GM12878 (cell line): ENCODE measurements around the gene TMEM114. TPM values are rescaled to one million over a fixed set of nuclear protein-coding genes. Genes with fewer than 3 reads are reported as not detected.

Experiments
- ATAC-seq: fragments of 200-7000 bp; cut with Tn5 transposase; 3 replicates; pipeline ENCODE4 v1.9.1; 2020; ENCODE audit warnings: mild to moderate bottlenecking, moderate library complexity
- BruUV-seq: library from RNA; stranded (reverse); fragments of 400-500 nt; replicated peaks from 2 replicates; lab custom pipeline; 2021; lab: Mats Ljungman, UMichigan
- CTCF ChIA-PET: fragments of 300-600 bp; sonication (Branson Sonifier 250); formaldehyde crosslinking; extraction: SDS; loops from one replicate; lab custom pipeline; 2021; ENCODE audit warnings: inconsistent platforms; lab: Yijun Ruan, JAX
- POLR2A ChIA-PET: fragments of 350-600 bp; formaldehyde crosslinking; extraction: SDS; loops from one replicate; lab custom pipeline; 2021; ENCODE audit warnings: inconsistent platforms; lab: Charles Lee
- RAD21 ChIA-PET: fragments of 300-600 bp; sonication (Branson Sonifier 250); formaldehyde crosslinking; loops from one replicate; lab custom pipeline; 2023; ENCODE audit warnings: antibody characterized with exemption; ENCODE audit not compliant: unreplicated experiment; lab: Charles Lee
- SMC1A ChIA-PET: fragments of 300-600 bp; sonication (Branson Sonifier 250); formaldehyde crosslinking; loops from one replicate; lab custom pipeline; 2023; ENCODE audit not compliant: unreplicated experiment, uncharacterized antibody; lab: Charles Lee
- DNase-seq: peaks from one replicate; pipeline ENCODE4 v3.0.0-alpha.2; 2011; ENCODE audit warnings: low read depth, low spot score
- FAIRE-seq: peaks from 3 replicates; lab custom pipeline; 2011; peaks lifted over from hg19 to GRCh38; lab: Jason Lieb, UNC
- H2AFZ ChIP-seq: 2 replicates; pipeline ENCODE4 v1.6.0; 2011; ENCODE audit warnings: low read depth, low read length, control low read depth; ENCODE audit not compliant: control insufficient read depth
- H3K27ac ChIP-seq: 2 replicates; pipeline ENCODE4 v1.5.1; 2011; ENCODE audit warnings: control low read depth; ENCODE audit not compliant: control insufficient read depth, insufficient read depth
- H3K27me3 ChIP-seq, 2 experiments: replicated peaks in 1 of 2; 2 replicates each; pipeline versions ENCODE4 v1.6.0 to v1.6.1; 2011; ENCODE audit warnings: low read length in 1 of 2; ENCODE audit not compliant: control insufficient read depth in 2 of 2, insufficient read depth in 2 of 2
- H3K36me3 ChIP-seq, 2 experiments: 2 replicates each; pipeline ENCODE4 v1.5.1; 2011; ENCODE audit warnings: low read length in 1 of 2; ENCODE audit not compliant: control insufficient read depth in 2 of 2, insufficient read depth in 2 of 2
- H3K4me1 ChIP-seq: 2 replicates; pipeline ENCODE4 v1.6.1; 2011; ENCODE audit warnings: mild to moderate bottlenecking, low read length, moderate library complexity, mixed read lengths; ENCODE audit not compliant: control insufficient read depth, insufficient read depth
- H3K4me2 ChIP-seq: 2 replicates; pipeline ENCODE4 v1.6.0; 2011; ENCODE audit warnings: control low read depth; ENCODE audit not compliant: control insufficient read depth, insufficient read depth
- H3K4me3 ChIP-seq: fragments of 200-600 bp; sonication (generic); 2 replicates; pipeline ENCODE4 v1.5.1; 2016
- H3K79me2 ChIP-seq: 2 replicates; pipeline ENCODE4 v1.6.0; 2011; ENCODE audit warnings: low read length; ENCODE audit not compliant: control insufficient read depth, insufficient read depth
- H3K9ac ChIP-seq: 2 replicates; pipeline ENCODE4 v1.8.0; 2011; ENCODE audit warnings: low read length, control low read depth, mixed read lengths; ENCODE audit not compliant: control insufficient read depth, insufficient read depth
- H3K9me3 ChIP-seq: replicated peaks from 3 replicates; pipeline ENCODE4 v1.5.1; 2011; ENCODE audit warnings: mild to moderate bottlenecking, low read length; ENCODE audit not compliant: control insufficient read depth, insufficient read depth
- H4K20me1 ChIP-seq: 2 replicates; pipeline ENCODE4 v1.6.0; 2011; ENCODE audit not compliant: control insufficient read depth, insufficient read depth
- ASH2L ChIP-seq: fragments of 300-600, 200-600 bp; sonication (generic); IDR thresholded peaks from 2 replicates; pipeline ENCODE4 v1.6.1; 2017; ENCODE audit warnings: low read depth, mild to moderate bottlenecking, borderline replicate concordance
- CHD4 ChIP-seq: fragments of 200-600 bp; sonication (generic); IDR thresholded peaks from 2 replicates; pipeline ENCODE4 v1.6.1; 2016; ENCODE audit warnings: mild to moderate bottlenecking
- CREM ChIP-seq: IDR thresholded peaks from 2 replicates; pipeline ENCODE4 v1.6.1; 2014; ENCODE audit warnings: antibody characterized with exemption, low read depth
- DPF2 ChIP-seq: fragments of 450-650 bp; IDR thresholded peaks from 2 replicates; pipeline ENCODE4 v1.6.1; 2017; ENCODE audit warnings: mild to moderate bottlenecking
- NFYA ChIP-seq: IDR thresholded peaks from 2 replicates; pipeline ENCODE4 v1.6.1; 2011; ENCODE audit warnings: low read depth, mild to moderate bottlenecking, low read length, improper control_type of control experiment, borderline replicate concordance
- POLR2A ChIP-seq: IDR thresholded peaks from 2 replicates; pipeline ENCODE4 v1.6.1; 2011; ENCODE audit warnings: low read depth, mild to moderate bottlenecking, low read length
- RUNX3 ChIP-seq: IDR thresholded peaks from 2 replicates; pipeline ENCODE4 v1.6.1; 2012; ENCODE audit warnings: low read length, inconsistent platforms
- SMARCA5 ChIP-seq: fragments of 450-650 bp; IDR thresholded peaks from 2 replicates; pipeline ENCODE4 v1.6.1; 2017; ENCODE audit warnings: mild to moderate bottlenecking
- SRF ChIP-seq, 2 experiments: IDR thresholded peaks; 2 replicates each; pipeline ENCODE4 v1.6.1; 2011; ENCODE audit warnings: low read depth in 2 of 2, low read length in 2 of 2, mild to moderate bottlenecking in 1 of 2, moderate library complexity in 1 of 2
- ZSCAN29 ChIP-seq: fragments of 450-650 bp; IDR thresholded peaks from 2 replicates; pipeline ENCODE4 v1.6.1; 2017; ENCODE audit warnings: mild to moderate bottlenecking, moderate library complexity
- WGBS: methylation state at CpG from one replicate; pipeline ENCODE4 v1.1.6; 2016; ENCODE audit warnings: low lambda C conversion rate; ENCODE audit not compliant: insufficient replicate concordance, insufficient coverage; ENCODE audit errors: missing lambda C conversion rate; 5-methylcytosine and 5-hydroxymethylcytosine counted together
- in situ Hi-C: fragments of 300-500 bp; cut with MboI; formaldehyde crosslinking; loops from 9 replicates; pipeline ENCODE4 v1.14.3; 2018; ENCODE audit warnings: mixed read lengths
- intact Hi-C: fragments of 100-400 bp; cut with micrococcal nuclease; formaldehyde crosslinking; loops from one replicate; pipeline ENCODE4 v1.14.2; 2022; ENCODE audit not compliant: unreplicated experiment
- polyA plus RNA-seq, 11 experiments: library from polyadenylated mRNA; depleted of rRNA in 4 of 11; unstranded in 6 of 11; stranded (reverse) in 5 of 11; fragments of >200 nt; fragmentation: Nextera tagmentation in 4 of 11; fragmentation: Illumina TruSeq in 1 of 11; extraction: Ambion mirVana in 4 of 11; extraction: Trizol in 1 of 11; gene quantifications; 1 replicate in 1 of 11; 2 replicates in 10 of 11; pipeline versions ENCODE4 v1.2.1 to v1.2.3, GENCODE V29; 2011 to 2016; ENCODE audit warnings: inconsistent platforms in 2 of 11, missing spikeins in 2 of 11, low read depth in 1 of 11
- total RNA-seq, 4 experiments: library from RNA; depleted of rRNA in 3 of 4; stranded (reverse); fragments of >200 nt in 3 of 4; fragmentation: Illumina TruSeq in 1 of 4; extraction: Trizol in 1 of 4; gene quantifications; 2 replicates each; pipeline versions ENCODE4 v1.2.1 to v1.2.3, GENCODE V29; 2013 to 2021
- TF ChIP-seq, protein P1 (sequence below): fragments of 450-650 bp; IDR thresholded peaks from 2 replicates; pipeline ENCODE4 v1.6.1; 2017; ENCODE audit warnings: mild to moderate bottlenecking, moderate library complexity
- TF ChIP-seq, protein P2 (sequence below): IDR thresholded peaks from 2 replicates; pipeline ENCODE4 v1.6.1; 2012; ENCODE audit warnings: improper control_type of control experiment, low read depth, low read length; ENCODE audit not compliant: insufficient replicate concordance
- TF ChIP-seq, protein P3 (sequence below): IDR thresholded peaks from 2 replicates; pipeline ENCODE4 v1.6.1; 2012; ENCODE audit warnings: low read depth, low read length, improper control_type of control experiment

The TMEM114 gene
- total and polyA plus RNA-seq, 10 of the 15 experiments (the other 5 are each of a cell fraction or from before 2014, with no cell fraction given), result not detected

- TF ChIP-seq CHD4, result no peak
- TF ChIP-seq ASH2L, result no peak
- TF ChIP-seq RUNX3, result no peak
- TF ChIP-seq ZSCAN29, result no peak
- TF ChIP-seq, protein P1, sequence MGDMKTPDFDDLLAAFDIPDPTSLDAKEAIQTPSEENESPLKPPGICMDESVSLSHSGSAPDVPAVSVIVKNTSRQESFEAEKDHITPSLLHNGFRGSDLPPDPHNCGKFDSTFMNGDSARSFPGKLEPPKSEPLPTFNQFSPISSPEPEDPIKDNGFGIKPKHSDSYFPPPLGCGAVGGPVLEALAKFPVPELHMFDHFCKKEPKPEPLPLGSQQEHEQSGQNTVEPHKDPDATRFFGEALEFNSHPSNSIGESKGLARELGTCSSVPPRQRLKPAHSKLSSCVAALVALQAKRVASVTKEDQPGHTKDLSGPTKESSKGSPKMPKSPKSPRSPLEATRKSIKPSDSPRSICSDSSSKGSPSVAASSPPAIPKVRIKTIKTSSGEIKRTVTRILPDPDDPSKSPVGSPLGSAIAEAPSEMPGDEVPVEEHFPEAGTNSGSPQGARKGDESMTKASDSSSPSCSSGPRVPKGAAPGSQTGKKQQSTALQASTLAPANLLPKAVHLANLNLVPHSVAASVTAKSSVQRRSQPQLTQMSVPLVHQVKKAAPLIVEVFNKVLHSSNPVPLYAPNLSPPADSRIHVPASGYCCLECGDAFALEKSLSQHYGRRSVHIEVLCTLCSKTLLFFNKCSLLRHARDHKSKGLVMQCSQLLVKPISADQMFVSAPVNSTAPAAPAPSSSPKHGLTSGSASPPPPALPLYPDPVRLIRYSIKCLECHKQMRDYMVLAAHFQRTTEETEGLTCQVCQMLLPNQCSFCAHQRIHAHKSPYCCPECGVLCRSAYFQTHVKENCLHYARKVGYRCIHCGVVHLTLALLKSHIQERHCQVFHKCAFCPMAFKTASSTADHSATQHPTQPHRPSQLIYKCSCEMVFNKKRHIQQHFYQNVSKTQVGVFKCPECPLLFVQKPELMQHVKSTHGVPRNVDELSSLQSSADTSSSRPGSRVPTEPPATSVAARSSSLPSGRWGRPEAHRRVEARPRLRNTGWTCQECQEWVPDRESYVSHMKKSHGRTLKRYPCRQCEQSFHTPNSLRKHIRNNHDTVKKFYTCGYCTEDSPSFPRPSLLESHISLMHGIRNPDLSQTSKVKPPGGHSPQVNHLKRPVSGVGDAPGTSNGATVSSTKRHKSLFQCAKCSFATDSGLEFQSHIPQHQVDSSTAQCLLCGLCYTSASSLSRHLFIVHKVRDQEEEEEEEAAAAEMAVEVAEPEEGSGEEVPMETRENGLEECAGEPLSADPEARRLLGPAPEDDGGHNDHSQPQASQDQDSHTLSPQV, result no peak
Measured at GRCh38 chr16:8550728-8551387, 39.5 kb downstream of the TMEM114 start (continued).

GRCh38 chr16:8549843-8550412 is 40.4 kb downstream of the TMEM114 start:
- no TSS peak for BruUV-seq
- Histone ChIP-seq H4K20me1 (no peaks in the 10 kb centered on the region), H3K4me1 (no peaks in the 10 kb centered on the region), H2AFZ (no peak overlapping the region), H3K9ac (no peak overlapping the region), H3K4me2 (no peak overlapping the region), H3K4me3 (no peak overlapping the region), H3K36me3 (no peaks in the 10 kb centered on the region), H3K27ac (no peak overlapping the region), H3K9me3 (no peaks in the 10 kb centered on the region), H3K27me3 (no peaks in the 10 kb centered on the region; a peak in 1 of 4 replicates), H3K79me2 (no peaks in the 10 kb centered on the region)
- ChIA-PET RAD21 (no interaction called here), CTCF (no interaction called here), POLR2A (no interaction called here), SMC1A (no interaction called here)
- ATAC-seq (no peak), DNase-seq (no peak), FAIRE-seq (no peak)
- in situ Hi-C loops, result no loop called here
- 13% methylated on average over 8 of the region's 8 CpGs for WGBS
- intact Hi-C loops, result no loop called here
- no peak for TF ChIP-seq POLR2A
- TF ChIP-seq, protein P2, sequence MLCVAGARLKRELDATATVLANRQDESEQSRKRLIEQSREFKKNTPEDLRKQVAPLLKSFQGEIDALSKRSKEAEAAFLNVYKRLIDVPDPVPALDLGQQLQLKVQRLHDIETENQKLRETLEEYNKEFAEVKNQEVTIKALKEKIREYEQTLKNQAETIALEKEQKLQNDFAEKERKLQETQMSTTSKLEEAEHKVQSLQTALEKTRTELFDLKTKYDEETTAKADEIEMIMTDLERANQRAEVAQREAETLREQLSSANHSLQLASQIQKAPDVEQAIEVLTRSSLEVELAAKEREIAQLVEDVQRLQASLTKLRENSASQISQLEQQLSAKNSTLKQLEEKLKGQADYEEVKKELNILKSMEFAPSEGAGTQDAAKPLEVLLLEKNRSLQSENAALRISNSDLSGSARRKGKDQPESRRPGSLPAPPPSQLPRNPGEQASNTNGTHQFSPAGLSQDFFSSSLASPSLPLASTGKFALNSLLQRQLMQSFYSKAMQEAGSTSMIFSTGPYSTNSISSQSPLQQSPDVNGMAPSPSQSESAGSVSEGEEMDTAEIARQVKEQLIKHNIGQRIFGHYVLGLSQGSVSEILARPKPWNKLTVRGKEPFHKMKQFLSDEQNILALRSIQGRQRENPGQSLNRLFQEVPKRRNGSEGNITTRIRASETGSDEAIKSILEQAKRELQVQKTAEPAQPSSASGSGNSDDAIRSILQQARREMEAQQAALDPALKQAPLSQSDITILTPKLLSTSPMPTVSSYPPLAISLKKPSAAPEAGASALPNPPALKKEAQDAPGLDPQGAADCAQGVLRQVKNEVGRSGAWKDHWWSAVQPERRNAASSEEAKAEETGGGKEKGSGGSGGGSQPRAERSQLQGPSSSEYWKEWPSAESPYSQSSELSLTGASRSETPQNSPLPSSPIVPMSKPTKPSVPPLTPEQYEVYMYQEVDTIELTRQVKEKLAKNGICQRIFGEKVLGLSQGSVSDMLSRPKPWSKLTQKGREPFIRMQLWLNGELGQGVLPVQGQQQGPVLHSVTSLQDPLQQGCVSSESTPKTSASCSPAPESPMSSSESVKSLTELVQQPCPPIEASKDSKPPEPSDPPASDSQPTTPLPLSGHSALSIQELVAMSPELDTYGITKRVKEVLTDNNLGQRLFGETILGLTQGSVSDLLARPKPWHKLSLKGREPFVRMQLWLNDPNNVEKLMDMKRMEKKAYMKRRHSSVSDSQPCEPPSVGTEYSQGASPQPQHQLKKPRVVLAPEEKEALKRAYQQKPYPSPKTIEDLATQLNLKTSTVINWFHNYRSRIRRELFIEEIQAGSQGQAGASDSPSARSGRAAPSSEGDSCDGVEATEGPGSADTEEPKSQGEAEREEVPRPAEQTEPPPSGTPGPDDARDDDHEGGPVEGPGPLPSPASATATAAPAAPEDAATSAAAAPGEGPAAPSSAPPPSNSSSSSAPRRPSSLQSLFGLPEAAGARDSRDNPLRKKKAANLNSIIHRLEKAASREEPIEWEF, result no peak
- TF ChIP-seq, protein P3, sequence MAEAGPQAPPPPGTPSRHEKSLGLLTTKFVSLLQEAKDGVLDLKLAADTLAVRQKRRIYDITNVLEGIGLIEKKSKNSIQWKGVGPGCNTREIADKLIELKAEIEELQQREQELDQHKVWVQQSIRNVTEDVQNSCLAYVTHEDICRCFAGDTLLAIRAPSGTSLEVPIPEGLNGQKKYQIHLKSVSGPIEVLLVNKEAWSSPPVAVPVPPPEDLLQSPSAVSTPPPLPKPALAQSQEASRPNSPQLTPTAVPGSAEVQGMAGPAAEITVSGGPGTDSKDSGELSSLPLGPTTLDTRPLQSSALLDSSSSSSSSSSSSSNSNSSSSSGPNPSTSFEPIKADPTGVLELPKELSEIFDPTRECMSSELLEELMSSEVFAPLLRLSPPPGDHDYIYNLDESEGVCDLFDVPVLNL, result no peak
- no peak for TF ChIP-seq SRF (IDR thresholded peaks at IDR 0.05; ENCODE audit: low read depth in 2 of 2, low read length in 2 of 2)
- TF ChIP-seq SMARCA5, result no peak
- no peak for TF ChIP-seq DPF2
- TF ChIP-seq NFYA, result no peak
- TF ChIP-seq CREM, result no peak
